PC-3 (cell line): ENCODE results near the gene TBC1D2. TPM values are rescaled to one million over a fixed set of nuclear protein-coding genes. Genes with fewer than 3 reads are reported as not detected.
"Not testable (repeated sequence)": the region's sequence is repeated elsewhere in the genome, so short reads cannot be mapped to it uniquely, and the experiment has no call there.

ENCODE experiments used
- ATAC-seq: fragments of 200-7000 bp; cut with Tn5 transposase; 2 replicates; pipeline ENCODE4 v1.9.1; 2020; ENCODE audit warnings: mild to moderate bottlenecking, moderate library complexity
- BruUV-seq: library from RNA; stranded (reverse); fragments of 400-500 nt; replicated peaks from 2 replicates; lab custom pipeline; 2021; lab: Mats Ljungman, UMichigan
- CTCF ChIA-PET: fragments of 300-600 bp; sonication (Branson Sonifier 250); formaldehyde crosslinking; loops from one replicate; lab custom pipeline; 2022; ENCODE audit warnings: antibody characterized with exemption; lab: Charles Lee
- POLR2A ChIA-PET: fragments of 300-600 bp; sonication (Branson Sonifier 250); formaldehyde crosslinking; loops from one replicate; lab custom pipeline; 2022; ENCODE audit warnings: antibody characterized with exemption; ENCODE audit not compliant: unreplicated experiment; lab: Charles Lee
- DNase-seq: peaks from one replicate; pipeline ENCODE4 v3.0.0-alpha.2; 2015
- H2AFZ ChIP-seq: fragments of 300-600 bp; sonication (generic); 2 replicates; pipeline ENCODE4 v1.6.0; 2016; ENCODE audit warnings: antibody characterized with exemption, low read length
- H3F3A ChIP-seq: fragments of 300-600 bp; sonication (generic); one replicate; pipeline ENCODE4 v1.6.0; 2017; ENCODE audit warnings: antibody characterized with exemption, low read length, control low read depth, mild to moderate bottlenecking; ENCODE audit not compliant: unreplicated experiment
- H3K27ac ChIP-seq: fragments of 300-600 bp; sonication (generic); 2 replicates; pipeline ENCODE4 v1.5.1; 2016; ENCODE audit warnings: mild to moderate bottlenecking, low read length
- H3K27me3 ChIP-seq: fragments of 300-600 bp; sonication (generic); 2 replicates; pipeline ENCODE4 v1.6.1; 2016; ENCODE audit warnings: low read length, mixed read lengths
- H3K36me3 ChIP-seq: fragments of 300-600 bp; sonication (generic); 2 replicates; pipeline ENCODE4 v1.6.1; 2016; ENCODE audit warnings: low read depth, mixed run types, low read length, mixed read lengths
- H3K4me1 ChIP-seq: fragments of 300-600 bp; sonication (generic); 2 replicates; pipeline ENCODE4 v1.5.1; 2016; ENCODE audit warnings: low read length; ENCODE audit not compliant: insufficient read depth
- H3K4me2 ChIP-seq: fragments of 300-600 bp; sonication (generic); 2 replicates; pipeline ENCODE4 v1.6.0; 2016; ENCODE audit warnings: low read length
- H3K4me3 ChIP-seq: fragments of 300-600 bp; sonication (generic); 2 replicates; pipeline ENCODE4 v1.5.1; 2016; ENCODE audit warnings: mild to moderate bottlenecking, low read length, mixed read lengths
- H3K79me2 ChIP-seq: fragments of 300-600 bp; sonication (generic); 2 replicates; pipeline ENCODE4 v1.6.1; 2017; ENCODE audit warnings: low read length, mixed read lengths
- H3K9ac ChIP-seq: fragments of 300-600 bp; sonication (generic); 2 replicates; pipeline ENCODE4 v1.6.0; 2016; ENCODE audit warnings: mild to moderate bottlenecking, low read length
- H3K9me2 ChIP-seq: fragments of 300-600 bp; sonication (generic); replicated peaks from 2 replicates; pipeline ENCODE4 v1.6.1; 2016; ENCODE audit warnings: mixed run types, low read length, mixed read lengths
- H3K9me3 ChIP-seq: fragments of 300-600 bp; sonication (generic); 2 replicates; pipeline ENCODE4 v1.6.1; 2016; ENCODE audit warnings: low read length, mixed read lengths
- H4K20me1 ChIP-seq: fragments of 300-600 bp; sonication (generic); 2 replicates; pipeline ENCODE4 v1.6.1; 2016; ENCODE audit warnings: low read length, mixed read lengths
- EZH2 ChIP-seq: fragments of 300-600 bp; sonication (generic); IDR thresholded peaks from one replicate; pipeline ENCODE4 v1.6.1; 2017; ENCODE audit warnings: antibody characterized with exemption, mild to moderate bottlenecking, low read length; ENCODE audit not compliant: unreplicated experiment
- EZH2phosphoT487 ChIP-seq: fragments of 300-600 bp; sonication (generic); IDR thresholded peaks from 2 replicates; pipeline ENCODE4 v1.6.1; 2018; ENCODE audit warnings: mild to moderate bottlenecking, antibody characterized with exemption, low read length, borderline replicate concordance
- intact Hi-C: fragments of 100-400 bp; cut with micrococcal nuclease; formaldehyde crosslinking; loops from 2 replicates; pipeline ENCODE4 v1.9.0; 2023
- total RNA-seq: library from RNA; depleted of rRNA; stranded (reverse); fragments of >200 nt; gene quantifications from 2 replicates; pipeline ENCODE4 v1.2.3, GENCODE V29; 2014
- TF ChIP-seq, protein P1 (sequence below): fragments of 300-600 bp; sonication (generic); conservative IDR thresholded peaks from 2 replicates; pipeline ENCODE4 v1.5.1; 2017; ENCODE audit warnings: antibody characterized with exemption, low read depth, mild to moderate bottlenecking, low read length

The TBC1D2 gene
- total RNA-seq, 1 experiment from 2014 or later: 7.4 TPM

GRCh38 chr9:98175762-98176161 lies 79.7 kb downstream of the TBC1D2 start:
- H3K27ac ChIP-seq: no peak overlapping the region
- CTCF ChIA-PET: no interaction called here
- POLR2A ChIA-PET: no interaction called here

DNA sequence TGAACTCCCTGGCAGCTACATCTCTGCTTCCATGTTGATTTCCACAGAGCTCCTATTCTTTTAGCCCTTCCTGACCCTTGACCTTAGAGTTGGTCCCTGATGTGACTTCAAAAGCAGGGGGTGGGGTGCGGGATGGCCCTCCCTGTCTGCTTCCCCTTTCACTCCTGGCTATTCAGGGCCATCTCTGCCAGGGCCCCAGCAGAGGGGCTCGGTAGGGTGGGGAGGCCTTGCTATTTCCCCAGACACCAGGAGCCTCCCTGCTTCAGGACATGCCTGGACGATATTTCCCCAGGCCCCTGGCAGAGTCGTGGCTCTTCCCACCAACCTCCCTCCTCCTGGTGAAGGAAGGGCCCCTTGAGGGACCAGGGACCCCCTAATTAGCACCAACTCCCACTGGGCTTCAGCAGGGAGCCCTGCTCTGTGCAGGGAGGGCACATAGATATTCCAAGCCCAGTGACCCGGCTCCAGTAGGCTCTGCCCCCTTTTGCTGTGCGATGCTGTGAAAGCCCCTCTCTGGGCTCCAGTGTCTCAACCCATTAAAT lies 80.3 kb downstream of the TBC1D2 start:
- no peaks in the 10 kb centered on the region for H3K9me3 ChIP-seq
- no peak overlapping the region for H3K27ac ChIP-seq
- no peak overlapping the region for H3K4me3 ChIP-seq
- H3K79me2 ChIP-seq: no peaks in the 10 kb centered on the region
- H3K9ac ChIP-seq: no peak overlapping the region
- no peaks in the 10 kb centered on the region for H3K27me3 ChIP-seq
- ChIA-PET CTCF (no interaction called here), POLR2A (no interaction called here)
- no peaks in the 10 kb centered on the region for H3F3A ChIP-seq
- DNase-seq (no peak), ATAC-seq (no peak)
- H3K4me2 ChIP-seq: no peak overlapping the region
- H3K4me1 ChIP-seq: peaks cover 7% of the 10 kb centered on the region; the same call in 1 of the 2 replicates
- H3K36me3 ChIP-seq: no peaks in the 10 kb centered on the region
- no peaks in the 10 kb centered on the region for H3K9me2 ChIP-seq
- intact Hi-C loops: no loop called here
- BruUV-seq: no TSS peak
- TF ChIP-seq EZH2 (no peak), EZH2phosphoT487 (no peak)
- TF ChIP-seq, protein P1, sequence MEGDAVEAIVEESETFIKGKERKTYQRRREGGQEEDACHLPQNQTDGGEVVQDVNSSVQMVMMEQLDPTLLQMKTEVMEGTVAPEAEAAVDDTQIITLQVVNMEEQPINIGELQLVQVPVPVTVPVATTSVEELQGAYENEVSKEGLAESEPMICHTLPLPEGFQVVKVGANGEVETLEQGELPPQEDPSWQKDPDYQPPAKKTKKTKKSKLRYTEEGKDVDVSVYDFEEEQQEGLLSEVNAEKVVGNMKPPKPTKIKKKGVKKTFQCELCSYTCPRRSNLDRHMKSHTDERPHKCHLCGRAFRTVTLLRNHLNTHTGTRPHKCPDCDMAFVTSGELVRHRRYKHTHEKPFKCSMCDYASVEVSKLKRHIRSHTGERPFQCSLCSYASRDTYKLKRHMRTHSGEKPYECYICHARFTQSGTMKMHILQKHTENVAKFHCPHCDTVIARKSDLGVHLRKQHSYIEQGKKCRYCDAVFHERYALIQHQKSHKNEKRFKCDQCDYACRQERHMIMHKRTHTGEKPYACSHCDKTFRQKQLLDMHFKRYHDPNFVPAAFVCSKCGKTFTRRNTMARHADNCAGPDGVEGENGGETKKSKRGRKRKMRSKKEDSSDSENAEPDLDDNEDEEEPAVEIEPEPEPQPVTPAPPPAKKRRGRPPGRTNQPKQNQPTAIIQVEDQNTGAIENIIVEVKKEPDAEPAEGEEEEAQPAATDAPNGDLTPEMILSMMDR: no peak
- H2AFZ ChIP-seq: no peak overlapping the region
- H4K20me1 ChIP-seq: no peaks in the 10 kb centered on the region

More at GRCh38 chr9:98175762-98176161, 79.7 kb downstream of the TBC1D2 start:
- BruUV-seq: no TSS peak
- no peak for ATAC-seq
- Histone ChIP-seq H3K4me1 (peaks cover 7% of the 10 kb centered on the region; the same call in 1 of the 2 replicates), H2AFZ (no peak overlapping the region), H3K9me3 (no peaks in the 10 kb centered on the region), H3K36me3 (no peaks in the 10 kb centered on the region), H3K9me2 (no peaks in the 10 kb centered on the region), H3F3A (no peaks in the 10 kb centered on the region), H3K4me2 (no peak overlapping the region), H4K20me1 (no peaks in the 10 kb centered on the region), H3K79me2 (no peaks in the 10 kb centered on the region), H3K27me3 (no peaks in the 10 kb centered on the region), H3K9ac (no peak overlapping the region), H3K4me3 (no peak overlapping the region)
- TF ChIP-seq EZH2phosphoT487: no peak
- TF ChIP-seq, protein P1: no peak
- no peak for TF ChIP-seq EZH2
- intact Hi-C loops: no loop called here
- no peak for DNase-seq

DNA sequence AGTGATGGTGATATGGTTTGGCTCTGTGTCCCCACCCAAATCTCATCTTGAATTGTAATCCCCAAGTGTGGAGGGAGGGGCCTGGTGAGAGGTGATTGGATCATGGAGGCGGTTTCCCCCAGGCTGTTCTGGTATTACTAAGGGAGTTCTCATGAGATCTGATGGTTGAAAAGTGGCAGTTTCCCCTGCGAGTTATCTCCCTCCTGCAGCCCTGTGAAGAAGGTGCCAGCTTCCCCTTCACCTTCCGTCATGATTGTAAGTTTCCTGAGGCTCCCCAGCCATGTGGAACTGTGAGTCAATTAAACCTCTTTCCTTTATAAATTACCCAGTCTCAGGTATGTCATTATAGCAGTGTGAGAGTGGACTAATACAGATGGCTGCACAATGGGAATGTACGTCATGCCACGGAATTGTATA lies 80.9 kb downstream of the TBC1D2 start:
- ATAC-seq, H3K36me3 ChIP-seq, H3K27ac ChIP-seq, H4K20me1 ChIP-seq, H3F3A ChIP-seq, H3K4me2 ChIP-seq, BruUV-seq, H2AFZ ChIP-seq, H3K4me3 ChIP-seq, H3K9me2 ChIP-seq, CTCF ChIA-PET, DNase-seq, H3K79me2 ChIP-seq, intact Hi-C loops, H3K9me3 ChIP-seq, H3K27me3 ChIP-seq, H3K9ac ChIP-seq: not testable (repeated sequence)
- POLR2A ChIA-PET: interaction anchor here (0.5 kb wide), 1 partner anchor 83 kb away, joined by 3 read pairs; no protein-coding TSS in a partner anchor
- peaks cover 11% of the 10 kb centered on the region for H3K4me1 ChIP-seq
